H9 (cell line): ENCODE measurements around the gene PTTG1. TPM values are rescaled to one million over a fixed set of nuclear protein-coding genes. Genes with fewer than 3 reads are reported as not detected.

Experiments
- DNase-seq: peaks from one replicate; pipeline ENCODE4 v3.0.0-alpha.2; 2017
- H2AFZ ChIP-seq: one replicate; pipeline ENCODE4 v1.6.1; 2013; ENCODE audit warnings: mild to moderate bottlenecking, low read length, control low read depth, moderate library complexity
- H2AK5ac ChIP-seq: 2 replicates; pipeline ENCODE4 v1.6.1; 2013; ENCODE audit warnings: low read length, control low read depth, mixed read lengths; ENCODE audit not compliant: insufficient read length
- H2BK120ac ChIP-seq: one replicate; pipeline ENCODE4 v1.6.1; 2013; ENCODE audit warnings: low read depth, mild to moderate bottlenecking, low read length, control low read depth, inconsistent platforms; ENCODE audit not compliant: poor library complexity, severe bottlenecking
- H2BK12ac ChIP-seq: 2 replicates; pipeline ENCODE4 v1.6.1; 2013; ENCODE audit warnings: low read length, control low read depth, mixed read lengths, low read depth; ENCODE audit not compliant: insufficient read length
- H2BK15ac ChIP-seq: 2 replicates; pipeline ENCODE4 v1.6.1; 2013; ENCODE audit warnings: low read depth, low read length, control low read depth
- H2BK20ac ChIP-seq: one replicate; pipeline ENCODE4 v1.6.1; 2013; ENCODE audit warnings: low read depth, mild to moderate bottlenecking, low read length, control low read depth, inconsistent platforms; ENCODE audit not compliant: poor library complexity, severe bottlenecking
- H2BK5ac ChIP-seq: 2 replicates; pipeline ENCODE4 v1.6.1; 2013; ENCODE audit warnings: low read length, control low read depth, mixed read lengths; ENCODE audit not compliant: insufficient read length
- H3K14ac ChIP-seq: 2 replicates; pipeline ENCODE4 v1.6.1; 2013; ENCODE audit warnings: low read length, control low read depth; ENCODE audit not compliant: insufficient read depth
- H3K18ac ChIP-seq: 2 replicates; pipeline ENCODE4 v1.6.1; 2013; ENCODE audit warnings: low read depth, mild to moderate bottlenecking, mixed read lengths, low read length, control low read depth; ENCODE audit not compliant: insufficient read length
- H3K23ac ChIP-seq: 2 replicates; pipeline ENCODE4 v1.6.1; 2013; ENCODE audit warnings: low read length, control low read depth, mixed read lengths, low read depth; ENCODE audit not compliant: insufficient read length
- H3K23me2 ChIP-seq: 2 replicates; pipeline ENCODE4 v1.6.1; 2013; ENCODE audit warnings: low read depth, mild to moderate bottlenecking, mixed read lengths, low read length, control low read depth; ENCODE audit not compliant: insufficient read length, poor library complexity, severe bottlenecking
- H3K27ac ChIP-seq: 2 replicates; pipeline ENCODE4 v1.5.1; 2013; ENCODE audit warnings: low read length, control low read depth, mixed read lengths, low read depth; ENCODE audit not compliant: insufficient read length
- H3K27me3 ChIP-seq: 2 replicates; pipeline ENCODE4 v1.6.1; 2013; ENCODE audit warnings: low read length, control low read depth, inconsistent platforms; ENCODE audit not compliant: insufficient read depth
- H3K4ac ChIP-seq: 2 replicates; pipeline ENCODE4 v1.6.1; 2013; ENCODE audit warnings: low read depth, mild to moderate bottlenecking, control low read depth, inconsistent platforms, low read length, moderate library complexity
- H3K4me1 ChIP-seq: 2 replicates; pipeline ENCODE4 v1.6.1; 2013; ENCODE audit warnings: low read length, control low read depth, inconsistent platforms; ENCODE audit not compliant: insufficient read depth
- H3K4me2 ChIP-seq: 2 replicates; pipeline ENCODE4 v1.6.1; 2013; ENCODE audit warnings: low read length, control low read depth, mixed read lengths; ENCODE audit not compliant: insufficient read length, insufficient read depth
- H3K56ac ChIP-seq: 2 replicates; pipeline ENCODE4 v1.6.1; 2013; ENCODE audit warnings: low read depth, mild to moderate bottlenecking, mixed read lengths, low read length, control low read depth; ENCODE audit not compliant: insufficient read length
- H3K79me1 ChIP-seq: 2 replicates; pipeline ENCODE4 v1.6.1; 2013; ENCODE audit warnings: low read depth, mild to moderate bottlenecking, moderate library complexity, low read length, control low read depth, inconsistent platforms; ENCODE audit not compliant: insufficient read depth, poor library complexity, severe bottlenecking
- H3K79me2 ChIP-seq: 2 replicates; pipeline ENCODE4 v1.6.1; 2013; ENCODE audit warnings: low read length, control low read depth, inconsistent platforms; ENCODE audit not compliant: insufficient read depth
- H3K9ac ChIP-seq: 2 replicates; pipeline ENCODE4 v1.6.1; 2013; ENCODE audit warnings: low read length, control low read depth, mixed read lengths; ENCODE audit not compliant: insufficient read length; ENCODE audit errors: extremely low read depth
- H3K9me3 ChIP-seq: one replicate; pipeline ENCODE4 v1.6.1; 2013; ENCODE audit warnings: low read depth, low read length, inconsistent platforms; ENCODE audit not compliant: control insufficient read depth
- H3T11ph ChIP-seq: one replicate; pipeline ENCODE4 v1.6.1; 2013; ENCODE audit warnings: mild to moderate bottlenecking, low read length, control low read depth, inconsistent platforms
- H4K20me1 ChIP-seq: one replicate; pipeline ENCODE4 v1.6.1; 2013; ENCODE audit not compliant: control insufficient read depth, insufficient read length, insufficient read depth
- H4K5ac ChIP-seq: 2 replicates; pipeline ENCODE4 v1.6.1; 2013; ENCODE audit warnings: low read depth, mild to moderate bottlenecking, mixed read lengths, low read length, control low read depth; ENCODE audit not compliant: insufficient read length
- H4K8ac ChIP-seq: replicated peaks from 2 replicates; pipeline ENCODE4 v1.6.1; 2013; ENCODE audit warnings: low read length, control low read depth, mixed read lengths, low read depth; ENCODE audit not compliant: insufficient read length
- H4K91ac ChIP-seq: 2 replicates; pipeline ENCODE4 v1.6.1; 2013; ENCODE audit warnings: low read depth, mild to moderate bottlenecking, moderate library complexity, mixed read lengths, low read length, control low read depth; ENCODE audit not compliant: insufficient read length
- H3K27ac Mint-ChIP-seq, 3 experiments: 2 replicates in 2 of 3; 3 replicates in 1 of 3; pipeline ENCODE4 v1.8.0; 2020 to 2021; ENCODE audit warnings: mixed read lengths in 3 of 3, mild to moderate bottlenecking in 1 of 3, moderate library complexity in 1 of 3
- H3K27me3 Mint-ChIP-seq: 2 replicates; pipeline ENCODE4 v1.8.0; 2021; ENCODE audit warnings: low read depth, mild to moderate bottlenecking, moderate library complexity, mixed read lengths
- H3K36me3 Mint-ChIP-seq, 3 experiments: 2 replicates in 2 of 3; 3 replicates in 1 of 3; pipeline ENCODE4 v1.8.0; 2020 to 2021; ENCODE audit warnings: low read depth in 3 of 3, mixed read lengths in 3 of 3; ENCODE audit not compliant: insufficient read depth in 1 of 3
- H3K4me1 Mint-ChIP-seq, 2 experiments: 2 replicates each; pipeline ENCODE4 v1.8.0; 2020; ENCODE audit warnings: mixed read lengths in 2 of 2
- H3K4me3 Mint-ChIP-seq, 2 experiments: 2 replicates in 1 of 2; 3 replicates in 1 of 2; pipeline ENCODE4 v1.8.0; 2020 to 2021; ENCODE audit warnings: mild to moderate bottlenecking in 2 of 2, mixed read lengths in 2 of 2, moderate library complexity in 1 of 2
- H3K9me3 Mint-ChIP-seq, 2 experiments: 2 replicates in 1 of 2; 3 replicates in 1 of 2; pipeline ENCODE4 v1.8.0; 2020; ENCODE audit warnings: mild to moderate bottlenecking in 2 of 2, mixed read lengths in 2 of 2, moderate library complexity in 1 of 2
- CTCF ChIP-seq: fragments of 200-600 bp; sonication (generic); conservative IDR thresholded peaks from 3 replicates; pipeline ENCODE4 v1.8.0; 2021; ENCODE audit warnings: antibody characterized with exemption, mild to moderate bottlenecking
- WGBS: extraction: QIAGEN DNeasy Blood & Tissue Kit; methylation state at CpG from one replicate; pipeline ENCODE4 v1.1.7; 2013; ENCODE audit warnings: missing lambda C conversion rate, low lambda C conversion rate, mixed read lengths; ENCODE audit not compliant: insufficient read length; ENCODE audit errors: extremely low coverage; 5-methylcytosine and 5-hydroxymethylcytosine counted together
- total RNA-seq: library from RNA; stranded (reverse); gene quantifications from 2 replicates; pipeline ENCODE4 v1.2.1, GENCODE V29; 2021

The PTTG1 gene
- total RNA-seq, 1 experiment from 2014 or later = 279 TPM

GRCh38 chr5:160451281-160451680 lies 29.6 kb downstream of the PTTG1 start:
- Histone ChIP-seq H2BK120ac (no peak overlapping the region), H2BK15ac (no peak overlapping the region), H4K5ac (no peak overlapping the region), H3K27me3 (no peaks in the 10 kb centered on the region), H3K4ac (no peak overlapping the region), H4K8ac (no peak overlapping the region), H3K23ac (no peak overlapping the region), H3T11ph (no peak overlapping the region), H4K20me1 (no peaks in the 10 kb centered on the region), H3K4me1 (no peaks in the 10 kb centered on the region), H4K91ac (no peak overlapping the region), H3K9ac (no peak overlapping the region), H3K27ac (no peak overlapping the region), H3K9me3 (no peaks in the 10 kb centered on the region), H3K79me1 (no peaks in the 10 kb centered on the region), H2BK5ac (no peak overlapping the region), H3K23me2 (no peaks in the 10 kb centered on the region), H3K14ac (no peak overlapping the region), H2AK5ac (no peak overlapping the region), H3K79me2 (no peaks in the 10 kb centered on the region), H3K56ac (no peak overlapping the region), H3K4me2 (no peak overlapping the region), H2BK20ac (no peak overlapping the region), H2AFZ (no peak overlapping the region), H3K18ac (no peak overlapping the region), H2BK12ac (no peak overlapping the region)
- peaks cover 0 to 4% (median 0%) of the 10 kb centered on the region in 3 experiments; a peak in 3 of 7 replicates for H3K36me3 Mint-ChIP-seq
- H3K27me3 Mint-ChIP-seq = peaks cover 2% of the 10 kb centered on the region; the same call in 1 of the 2 replicates
- no peak overlapping the region for H3K4me3 Mint-ChIP-seq
- no peak for DNase-seq
- WGBS = no CpG with 5 or more reads among the region's 2 CpGs
- no peaks in the 10 kb centered on the region for H3K4me1 Mint-ChIP-seq
- no peak for TF ChIP-seq CTCF
- no peak overlapping the region for H3K27ac Mint-ChIP-seq
- H3K9me3 Mint-ChIP-seq = peaks cover 2 to 6% of the 10 kb centered on the region in 2 experiments; a peak in 4 of 5 replicates
